ENCODE measurements around the gene DHX40. TPM values are rescaled to one million over a fixed set of nuclear protein-coding genes. Genes with fewer than 3 reads are reported as not detected.

The DHX40 gene
- total and polyA plus RNA-seq, 2 of the 13 experiments (the other 11 are each of a cell fraction or from before 2014, with no cell fraction given) = 22.2 to 37.0 TPM

- Histone ChIP-seq H3K9me3 (ENCODE audit: low read length) (no peaks in the 10 kb centered on the region), H4K20me1 (ENCODE audit: insufficient read depth, low read length) (no peaks in the 10 kb centered on the region), H3K4me2 (ENCODE audit: low read depth, low read length) (no peak overlapping the region), H3K9ac (ENCODE audit: insufficient read depth, low read depth, low read length) (no peak overlapping the region), H3K4me1 (ENCODE audit: insufficient read depth, low read length) (peaks cover 32% of the 10 kb centered on the region), H3K27me3 (ENCODE audit: control insufficient read depth in 1 of 2, insufficient read depth in 2 of 2, low read length in 2 of 2) (0 out of 5 replicates have a peak, but pooled peaks cover 0 to 5% of the 10 kb centered on the region in 2 experiments), H3K36me3 (replicated peaks in 1 of 2; ENCODE audit: control insufficient read depth in 1 of 2, insufficient read depth in 2 of 2, low read length in 2 of 2) (no peaks in the 10 kb centered on the region), H3K4me3 (replicated peaks in 1 of 3; ENCODE audit: insufficient read depth in 1 of 3, low read depth in 2 of 3, low read length in 3 of 3) (no peak overlapping the region), H2AFZ (ENCODE audit: low read length) (no peak overlapping the region), H3K27ac (ENCODE audit: extremely low read length, insufficient read depth, low read length) (no peak overlapping the region), H3K79me2 (ENCODE audit: insufficient read depth, low read length) (no peaks in the 10 kb centered on the region)
- whole genome bisulfite sequencing (ENCODE audit: low lambda C conversion rate) = 45% methylated on average over 2 of the region's 2 CpGs
- intact Hi-C loops (cut with micrococcal nuclease; ENCODE audit: unreplicated experiment) = no loop called here
- ChIA-PET CTCF (ENCODE audit: low intra/inter-chr PET ratio, low total read pairs) (no interaction called here), POLR2A (interaction anchor here (1.3 kb wide), 1 partner anchor 93 kb away, joined by 3 read pairs; the partner anchor contains the start of gene CLTC)
- in situ Hi-C loops (cut with HindIII; ENCODE audit: extremely low pct_ligation_motif_present, low pct_unique_long_range_greater_than_20kb) = no loop called here
- DNase-seq (ENCODE audit: low spot score) = no peak
- TF ChIP-seq MTF2 (CRISPR knock-in tag; IDR thresholded peaks at IDR 0.05; ENCODE audit: borderline replicate concordance) = no peak
- TF ChIP-seq FOXK2 (IDR thresholded peaks at IDR 0.05) = no peak
- BruUV-seq (replicated peaks) = no TSS peak
- no peak for ATAC-seq
- no peak for FAIRE-seq
Measured at GRCh38 chr17:59526451-59526850, 39.0 kb upstream of the DHX40 start.

- H3K4me2 ChIP-seq (ENCODE audit: low read depth, low read length) = no peak overlapping the region
- ChIA-PET CTCF (ENCODE audit: low intra/inter-chr PET ratio, low total read pairs) (no interaction called here), POLR2A (interaction anchor here (1.3 kb wide), 1 partner anchor 92 kb away, joined by 3 read pairs; the partner anchor contains the start of gene CLTC)
- no peaks in the 10 kb centered on the region for H3K36me3 ChIP-seq (replicated peaks in 1 of 2; ENCODE audit: control insufficient read depth in 1 of 2, insufficient read depth in 2 of 2, low read length in 2 of 2)
- in situ Hi-C loops (cut with HindIII; ENCODE audit: extremely low pct_ligation_motif_present, low pct_unique_long_range_greater_than_20kb) = no loop called here
- H3K9me3 ChIP-seq (ENCODE audit: low read length) = no peaks in the 10 kb centered on the region
- 61% methylated on average over 6 of the region's 6 CpGs for WGBS (ENCODE audit: low lambda C conversion rate)
- H3K9ac ChIP-seq (ENCODE audit: insufficient read depth, low read depth, low read length) = no peak overlapping the region
- DNase-seq (ENCODE audit: low spot score) = no peak
- H3K79me2 ChIP-seq (ENCODE audit: insufficient read depth, low read length) = no peaks in the 10 kb centered on the region
- ATAC-seq = no peak
- H3K27ac ChIP-seq (ENCODE audit: extremely low read length, insufficient read depth, low read length) = no peak overlapping the region
- BruUV-seq (replicated peaks) = no TSS peak
- H4K20me1 ChIP-seq (ENCODE audit: insufficient read depth, low read length) = no peaks in the 10 kb centered on the region
- intact Hi-C loops (cut with micrococcal nuclease; ENCODE audit: unreplicated experiment) = no loop called here
- no peak for FAIRE-seq
- 0 out of 5 replicates have a peak, but pooled peaks cover 0 to 5% of the 10 kb centered on the region in 2 experiments for H3K27me3 ChIP-seq (ENCODE audit: control insufficient read depth in 1 of 2, insufficient read depth in 2 of 2, low read length in 2 of 2)
- peaks cover 23% of the 10 kb centered on the region for H3K4me1 ChIP-seq (ENCODE audit: insufficient read depth, low read length)
- H2AFZ ChIP-seq (ENCODE audit: low read length) = no peak overlapping the region
- H3K4me3 ChIP-seq (replicated peaks in 1 of 3; ENCODE audit: insufficient read depth in 1 of 3, low read depth in 2 of 3, low read length in 3 of 3) = no peak overlapping the region
- TF ChIP-seq POLR2A (IDR thresholded peaks at IDR 0.05; ENCODE audit: insufficient read depth in 1 of 2, low read depth in 2 of 2, low read length in 2 of 2) (peak in 1 of 2 experiments; percentile 48; a peak in 1 of 4 replicates), ZBTB1 (CRISPR knock-in tag; IDR thresholded peaks at IDR 0.05; ENCODE audit: borderline replicate concordance) (no peak), ZNF136 (CRISPR knock-in tag; IDR thresholded peaks at IDR 0.05; ENCODE audit: low read depth) (no peak), ADNP (CRISPR knock-in tag; IDR thresholded peaks at IDR 0.05) (no peak), ESRRA (CRISPR knock-in tag; IDR thresholded peaks at IDR 0.05; ENCODE audit: low read depth) (no peak), SNAPC4 (CRISPR knock-in tag; IDR thresholded peaks at IDR 0.05) (peak; percentile 91), ZNF34 (CRISPR knock-in tag; IDR thresholded peaks at IDR 0.05; ENCODE audit: borderline replicate concordance) (no peak), TIGD3 (CRISPR knock-in tag; IDR thresholded peaks at IDR 0.05; ENCODE audit: borderline replicate concordance) (no peak), SNAPC2 (CRISPR knock-in tag; IDR thresholded peaks at IDR 0.05) (peak; percentile 67; the same call in 1 of the 2 replicates)
Measured at GRCh38 chr17:59527325-59527917, 38.0 kb upstream of the DHX40 start.

Data from HepG2 (cell line).